Peyer's patch (tissue), 4 donors: ENCODE measurements around the gene INAFM2. TPM values are rescaled to one million over a fixed set of nuclear protein-coding genes. Genes with fewer than 3 reads are reported as not detected.

Source experiments
- DNase-seq, 3 donors: peaks; one replicate each; pipeline ENCODE4 v3.0.0-alpha.2; 2017 to 2019
- H3K27ac ChIP-seq, 4 donors: fragments of 200-600 bp; sonication (generic); one replicate each; pipeline ENCODE4 v1.5.1; 2016 to 2019
- H3K27me3 ChIP-seq, 2 donors: fragments of 200-600 bp; sonication (generic); one replicate each; pipeline ENCODE4 v1.5.1; 2019
- H3K36me3 ChIP-seq, 3 donors: fragments of 200-600 bp; sonication (generic); one replicate each; pipeline ENCODE4 v1.5.1; 2016 to 2019
- H3K4me1 ChIP-seq, 4 donors: fragments of 200-600 bp; sonication (generic); one replicate each; pipeline ENCODE4 v1.5.1; 2016 to 2019
- H3K4me3 ChIP-seq, 4 donors: fragments of 200-600 bp; sonication (generic); 1 replicate in 3 of 4; 2 replicates in 1 of 4; pipeline ENCODE4 v1.5.1; 2016 to 2019; ENCODE audit warnings: mild to moderate bottlenecking in 1 of 4
- H3K9me3 ChIP-seq, 4 donors: fragments of 200-600 bp; sonication (generic); one replicate each; pipeline ENCODE4 v1.5.1; 2016 to 2019; ENCODE audit warnings: mild to moderate bottlenecking in 1 of 4
- POLR2A ChIP-seq, 2 donors: fragments of 450-650 bp; IDR thresholded peaks; one replicate each; pipeline ENCODE4 v1.5.1; 2017; ENCODE audit warnings: antibody characterized with exemption in 2 of 2, mild to moderate bottlenecking in 2 of 2, moderate library complexity in 2 of 2
- total RNA-seq, 4 donors: library from RNA; depleted of rRNA; stranded (reverse); fragments of >200 nt; gene quantifications; one replicate each; pipeline ENCODE4 v1.1.0, GENCODE V29; 2016
- TF ChIP-seq, protein P1 (sequence below), 6 experiments: fragments of 450-650 bp in 4 of 6; fragments of 200-600 bp in 2 of 6; sonication (generic) in 1 of 6; IDR thresholded peaks; one replicate each; pipeline ENCODE4 v1.5.1; 2017 to 2019; ENCODE audit warnings: antibody characterized with exemption in 6 of 6, mild to moderate bottlenecking in 3 of 6, moderate library complexity in 1 of 6

The INAFM2 gene
- total RNA-seq, 4 donors from 2014 or later = 6.2 to 10.7 (median 8.9) TPM

DNA sequence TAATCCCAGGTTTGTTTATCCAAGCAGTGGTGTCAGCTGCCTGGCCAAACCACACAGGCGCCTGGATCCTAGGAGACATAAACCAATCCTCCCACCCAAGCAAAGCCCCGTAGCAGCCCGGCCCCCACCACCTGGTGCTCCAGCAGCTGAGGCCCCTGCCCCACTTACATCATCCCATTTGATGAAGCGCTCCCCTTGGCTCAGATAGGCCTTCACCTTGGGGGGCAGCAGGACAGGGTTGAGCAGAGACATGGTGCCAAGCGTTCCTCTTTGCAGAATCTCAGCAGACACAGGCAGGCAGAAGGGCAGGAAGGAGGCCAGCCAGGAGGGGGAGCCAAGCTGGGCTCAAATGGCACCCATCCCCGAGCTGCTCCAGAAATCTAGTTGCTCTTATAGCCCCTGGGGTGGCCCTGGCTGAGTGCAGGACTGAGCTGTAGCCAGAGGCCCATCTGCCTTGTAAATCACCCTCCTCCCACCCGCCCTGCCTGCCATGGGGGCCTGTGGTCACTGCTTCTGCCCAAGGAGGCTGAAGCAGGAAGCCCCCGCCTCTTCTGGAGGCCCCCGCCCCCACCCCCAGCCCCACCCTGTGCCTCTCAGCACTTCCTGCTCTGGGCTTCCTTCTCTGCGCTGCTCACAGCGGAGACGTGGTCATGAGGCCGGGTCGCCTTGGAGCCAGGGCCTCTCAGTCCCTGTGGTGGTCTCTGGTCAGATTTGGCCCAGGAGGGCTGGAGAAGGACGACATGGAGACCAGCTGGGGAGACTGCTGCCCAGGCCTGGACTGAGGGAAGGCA lies 15.9 kb upstream of the INAFM2 start, which contains the start of gene PLCB2:
TSS of gene PLCB2 (minus strand) at position 515 of the 791 bp plus-strand sequence. CDS start at position 252, 263 bp downstream.
- H3K27me3 ChIP-seq = no peaks in the 10 kb centered on the region
- H3K4me3 ChIP-seq = peak within 1 kb of the TSS; percentile 36 to 58 (median 50)

DNA sequence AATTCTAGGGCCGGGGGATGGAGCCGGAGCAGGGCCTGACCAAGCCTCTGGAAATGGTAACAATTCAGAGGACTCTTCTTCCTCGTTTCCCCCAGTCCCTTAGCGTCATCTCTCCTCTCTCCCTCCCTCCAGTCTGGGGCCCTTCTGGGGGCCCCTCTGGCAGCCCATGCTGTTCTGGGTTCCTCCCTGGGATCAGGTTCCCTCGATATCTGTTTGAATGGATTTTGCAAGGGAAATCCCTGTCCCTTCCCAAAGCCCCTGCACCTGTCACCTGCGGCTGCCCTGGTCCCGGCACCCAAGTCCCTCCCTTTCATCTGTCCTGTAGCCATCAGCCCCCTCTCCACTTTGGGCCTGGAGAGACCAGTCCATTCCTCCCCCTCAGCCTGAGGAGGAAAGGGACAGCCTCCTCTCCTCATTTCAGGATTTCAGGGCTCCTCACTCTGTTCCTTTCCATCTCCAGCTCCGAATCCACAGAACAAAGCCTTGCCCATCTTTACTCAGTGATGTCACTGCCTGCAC lies 14.1 kb upstream of the INAFM2 start:
- Histone ChIP-seq H3K9me3 (no peaks in the 10 kb centered on the region), H3K4me3 (no peak overlapping the region), H3K27me3 (no peaks in the 10 kb centered on the region), H3K27ac (peak overlapping the region in 2 of 4 donors; percentile 83 to 92), H3K4me1 (peaks cover 0 to 17% (median 9%) of the 10 kb centered on the region in 4 donors), H3K36me3 (no peaks in the 10 kb centered on the region)
- peak in 1 of 3 donors; percentile 34 for DNase-seq
- TF ChIP-seq, protein P1, sequence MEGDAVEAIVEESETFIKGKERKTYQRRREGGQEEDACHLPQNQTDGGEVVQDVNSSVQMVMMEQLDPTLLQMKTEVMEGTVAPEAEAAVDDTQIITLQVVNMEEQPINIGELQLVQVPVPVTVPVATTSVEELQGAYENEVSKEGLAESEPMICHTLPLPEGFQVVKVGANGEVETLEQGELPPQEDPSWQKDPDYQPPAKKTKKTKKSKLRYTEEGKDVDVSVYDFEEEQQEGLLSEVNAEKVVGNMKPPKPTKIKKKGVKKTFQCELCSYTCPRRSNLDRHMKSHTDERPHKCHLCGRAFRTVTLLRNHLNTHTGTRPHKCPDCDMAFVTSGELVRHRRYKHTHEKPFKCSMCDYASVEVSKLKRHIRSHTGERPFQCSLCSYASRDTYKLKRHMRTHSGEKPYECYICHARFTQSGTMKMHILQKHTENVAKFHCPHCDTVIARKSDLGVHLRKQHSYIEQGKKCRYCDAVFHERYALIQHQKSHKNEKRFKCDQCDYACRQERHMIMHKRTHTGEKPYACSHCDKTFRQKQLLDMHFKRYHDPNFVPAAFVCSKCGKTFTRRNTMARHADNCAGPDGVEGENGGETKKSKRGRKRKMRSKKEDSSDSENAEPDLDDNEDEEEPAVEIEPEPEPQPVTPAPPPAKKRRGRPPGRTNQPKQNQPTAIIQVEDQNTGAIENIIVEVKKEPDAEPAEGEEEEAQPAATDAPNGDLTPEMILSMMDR (IDR thresholded peaks at IDR 0.05) = no peak
- TF ChIP-seq POLR2A (IDR thresholded peaks at IDR 0.05) = no peak

More for the DNA sequence above, 15.9 kb upstream of the INAFM2 start, which contains the start of gene PLCB2:
- no peaks in the 10 kb centered on the region for H3K9me3 ChIP-seq
- TF ChIP-seq, protein P1 (IDR thresholded peaks at IDR 0.05) = peak in 4 of 6 experiments; percentile 16 to 42 (median 18)
- TF ChIP-seq POLR2A (IDR thresholded peaks at IDR 0.05) = no peak
- no peaks in the 10 kb centered on the region for H3K36me3 ChIP-seq
- H3K27ac ChIP-seq = peak within 1 kb of the TSS; percentile 83 to 92 (median 86)
- H3K4me1 ChIP-seq = peaks cover 0 to 12% (median 7%) of the 10 kb centered on the region in 4 donors
- peak; percentile 65 to 82 (median 74) for DNase-seq

DNA sequence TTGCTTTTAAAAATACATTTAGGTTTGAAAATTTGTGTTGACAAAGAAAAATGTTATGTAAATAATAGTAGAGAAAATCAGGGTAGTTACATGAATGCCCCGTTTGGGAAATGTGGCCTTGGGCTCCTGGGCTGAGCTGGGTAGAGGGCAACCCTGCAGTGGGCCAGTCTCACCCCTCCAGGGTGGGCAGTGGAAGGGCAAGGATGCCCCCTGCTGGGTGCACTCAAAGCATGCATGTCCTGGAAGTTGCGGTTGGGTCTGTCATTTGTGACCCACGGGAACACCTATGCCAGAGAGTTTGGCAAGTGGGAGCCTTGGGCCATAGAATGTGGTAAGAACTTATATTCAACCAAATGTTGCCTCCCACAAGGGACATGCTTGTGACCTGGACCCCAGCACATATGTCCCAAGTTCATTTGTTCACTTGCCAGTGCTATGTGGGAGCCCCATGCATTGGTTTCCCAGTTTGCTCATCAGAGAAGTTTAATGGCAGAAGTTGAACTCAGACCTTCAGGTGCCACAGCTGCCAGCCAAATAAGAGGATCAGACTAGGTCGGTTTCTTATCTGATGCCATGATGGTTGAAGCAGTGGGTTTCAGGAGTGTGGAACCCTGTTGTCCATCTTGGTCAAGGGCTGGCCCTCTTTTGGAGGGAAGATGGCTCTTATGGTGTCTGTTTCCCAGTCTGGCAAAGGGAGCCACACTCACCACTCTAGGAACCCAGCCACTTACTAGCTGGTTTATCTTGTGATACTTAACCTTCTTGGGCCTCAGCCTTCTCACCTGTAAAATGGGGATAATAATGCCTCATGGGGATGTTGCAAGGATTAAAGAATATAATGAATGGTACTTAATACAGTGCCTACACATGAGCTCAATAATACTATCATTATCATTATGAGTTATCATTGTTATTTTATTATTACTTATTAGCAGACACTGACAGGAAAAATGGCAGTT lies 13.2 kb upstream of the INAFM2 start:
- peaks cover 0 to 19% (median 9%) of the 10 kb centered on the region in 4 donors for H3K4me1 ChIP-seq
- no peaks in the 10 kb centered on the region for H3K36me3 ChIP-seq
- no peak overlapping the region for H3K4me3 ChIP-seq
- H3K27me3 ChIP-seq = no peaks in the 10 kb centered on the region
- no peak overlapping the region for H3K27ac ChIP-seq
- no peaks in the 10 kb centered on the region for H3K9me3 ChIP-seq
- DNase-seq = peak; percentile 62 to 75 (median 68)
- TF ChIP-seq, protein P1 (IDR thresholded peaks at IDR 0.05) = peak; percentile 62 to 72 (median 66)
- no peak for TF ChIP-seq POLR2A (IDR thresholded peaks at IDR 0.05)

DNA sequence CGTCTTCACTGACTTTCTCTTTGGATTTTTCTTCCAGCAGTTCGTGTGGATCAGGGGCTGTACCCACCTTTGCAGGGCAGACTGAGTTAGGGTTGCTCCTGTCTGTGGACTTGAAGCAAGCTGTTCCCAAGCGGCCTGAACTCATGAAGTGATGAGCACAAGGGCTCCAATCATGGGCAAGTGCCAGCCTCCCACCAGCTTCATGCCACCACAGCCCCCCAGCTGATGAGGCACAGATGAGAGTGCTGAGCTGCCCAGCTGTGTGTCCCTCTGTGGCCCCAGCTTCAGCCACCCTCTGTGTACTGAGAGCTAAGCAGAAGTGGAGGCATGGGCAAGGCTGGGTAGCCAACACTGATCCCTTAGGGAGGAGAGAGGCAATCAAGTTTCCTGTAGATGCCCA lies 12.5 kb upstream of the INAFM2 start:
- Histone ChIP-seq H3K27me3 (no peaks in the 10 kb centered on the region), H3K36me3 (no peaks in the 10 kb centered on the region), H3K4me1 (peaks cover 0 to 19% (median 9%) of the 10 kb centered on the region in 4 donors), H3K9me3 (no peaks in the 10 kb centered on the region), H3K4me3 (no peak overlapping the region), H3K27ac (no peak overlapping the region)
- no peak for TF ChIP-seq POLR2A (IDR thresholded peaks at IDR 0.05)
- TF ChIP-seq, protein P1 (IDR thresholded peaks at IDR 0.05) = no peak
- DNase-seq = peak in 1 of 3 donors; percentile 41
